Left cardiac atrium (tissue), 4 donors: ENCODE measurements around the gene YBX2. TPM values are rescaled to one million over a fixed set of nuclear protein-coding genes. Genes with fewer than 3 reads are reported as not detected.
"Not testable (repeated sequence)": the region's sequence is repeated elsewhere in the genome, so short reads cannot be mapped to it uniquely, and the experiment has no call there.

Source experiments
- ATAC-seq, 2 donors: fragments of 200-7000 bp; cut with Tn5 transposase; one replicate each; pipeline ENCODE4 v1.9.1; 2020; ENCODE audit warnings: mild to moderate bottlenecking in 2 of 2, moderate library complexity in 2 of 2
- DNase-seq: peaks from one replicate; pipeline ENCODE4 v3.0.0-alpha.2; 2020
- intact Hi-C, 2 donors: fragments of 100-400 bp; cut with DNase I; formaldehyde crosslinking; loops; one replicate each; pipeline versions ENCODE4 v1.14.1 to v1.15.1; 2022 to 2023
- long read RNA-seq: library from polyadenylated mRNA; unstranded; transcript quantifications from one replicate; pipeline ENCODE4 v2.0.0, GENCODE V29; 2021
- total RNA-seq, 2 donors: library from RNA; stranded (reverse); fragmentation: NEBNext Ultra II Directional; extraction: Animal tissue kit (Norgen Biotek cat#: 25700); gene quantifications; one replicate each; pipeline ENCODE4 v1.2.1, GENCODE V29; 2021
- donor health status: DM: no; HTN: yes; CAD: no.
- donor health status: DM: no; HTN: yes; CAD: no; lungs with severe emphysema.
- donor health status: DM: yes; HTN: yes; CAD: no.
- donor health status: Dilated cardiomyopathy.

Gene YBX2
- total RNA-seq = 1 to 10 TPM; 1.2 to 1.9 TPM
- long read RNA-seq = 0 reads

- peak; percentile 49 to 61 for ATAC-seq
- DNase-seq = peak; percentile 76
- intact Hi-C loops = loop anchor here in 1 of 2 donors (5.0 kb wide), 1 partner anchor 247 kb away; no protein-coding TSS in a partner anchor
These were observed at the start of gene YBX2 for GRCh38 chr17:7294614-7295153. Gene YBX2, minus strand, starts transcription at chr17:7294639. Its CDS starts 139 bp downstream, at chr17:7294500.

GRCh38 chr17:7343250-7343649 is 48.8 kb upstream of the YBX2 start:
- no peak for ATAC-seq
- intact Hi-C loops = no loop called here
- DNase-seq = no peak

- no peak for ATAC-seq
- no peak for DNase-seq
- intact Hi-C loops = no loop called here
These were observed 47.4 kb upstream of the YBX2 start for GRCh38 chr17:7341842-7342241.

- intact Hi-C loops = no loop called here
- DNase-seq = no peak
- ATAC-seq = no peak
These were observed 45.7 kb upstream of the YBX2 start for GRCh38 chr17:7340179-7340578.

GRCh38 chr17:7337600-7337999 is 43.2 kb upstream of the YBX2 start:
- intact Hi-C loops, DNase-seq, ATAC-seq: not testable (repeated sequence)

- DNase-seq = no peak
- ATAC-seq = peak; percentile 65 to 86
- intact Hi-C loops = no loop called here
These were observed 42.1 kb upstream of the YBX2 start, which contains the start of gene ACAP1 for GRCh38 chr17:7336240-7337175. Gene ACAP1, plus strand, starts transcription at chr17:7336529. Its CDS starts 206 bp downstream, at chr17:7336735.

- intact Hi-C loops, ATAC-seq, DNase-seq: not testable (repeated sequence)
These were observed 41.3 kb upstream of the YBX2 start for GRCh38 chr17:7335765-7336164.

- intact Hi-C loops = no loop called here
- no peak for ATAC-seq
These were observed 40.6 kb upstream of the YBX2 start for GRCh38 chr17:7334938-7335538.

GRCh38 chr17:7332600-7333069 is 38.2 kb upstream of the YBX2 start:
- DNase-seq, intact Hi-C loops, ATAC-seq: not testable (repeated sequence)

More at GRCh38 chr17:7334938-7335538, 40.6 kb upstream of the YBX2 start:
- DNase-seq = no peak

- ATAC-seq (no peak), DNase-seq (no peak)
- intact Hi-C loops = no loop called here
These were observed 37.7 kb upstream of the YBX2 start for GRCh38 chr17:7332111-7332510.

GRCh38 chr17:7330638-7331015 is 36.2 kb upstream of the YBX2 start:
- DNase-seq (no peak), ATAC-seq (no peak)
- intact Hi-C loops = no loop called here

- DNase-seq (peak; percentile 85), ATAC-seq (peak; percentile 69 to 81)
- intact Hi-C loops = no loop called here
These were observed 35.7 kb upstream of the YBX2 start for GRCh38 chr17:7329997-7330637.

GRCh38 chr17:7329374-7329996 is 35.0 kb upstream of the YBX2 start:
- intact Hi-C loops = no loop called here

GRCh38 chr17:7328840-7329373 is 34.5 kb upstream of the YBX2 start, which contains the start of gene NEURL4:
Gene NEURL4, minus strand, starts transcription at chr17:7329335. Its CDS starts 23 bp downstream, at chr17:7329312.
- DNase-seq (no peak), ATAC-seq (peak in 1 of 2 donors; percentile 18)
- intact Hi-C loops = no loop called here

More at GRCh38 chr17:7329374-7329996, 35.0 kb upstream of the YBX2 start:
- ATAC-seq (peak; percentile 87 to 90), DNase-seq (peak; percentile 99)

- DNase-seq = no peak
- no peak for ATAC-seq
- intact Hi-C loops = no loop called here
These were observed 33.6 kb upstream of the YBX2 start for GRCh38 chr17:7328009-7328408.

- DNase-seq (no peak), ATAC-seq (no peak)
- intact Hi-C loops = no loop called here
These were observed 33.1 kb upstream of the YBX2 start for GRCh38 chr17:7327501-7327900.

- DNase-seq (no peak), ATAC-seq (no peak)
- intact Hi-C loops = no loop called here
These were observed 32.6 kb upstream of the YBX2 start for GRCh38 chr17:7327056-7327455.

GRCh38 chr17:7326186-7326585 is 31.7 kb upstream of the YBX2 start:
- intact Hi-C loops = no loop called here
- no peak for DNase-seq

More at GRCh38 chr17:7326186-7326585, 31.7 kb upstream of the YBX2 start:
- ATAC-seq = no peak
